SU-DHL-6 (cell line): ENCODE data around the gene TTC23.

Source experiments
- CTCF ChIP-seq: fragments of 200-600 bp; sonication (generic); IDR thresholded peaks from one replicate; pipeline ENCODE4 v1.5.1; 2017; ENCODE audit warnings: antibody characterized with exemption, mild to moderate bottlenecking, low read length, moderate library complexity; ENCODE audit not compliant: insufficient read depth, poor library complexity, severe bottlenecking
- EZH2phosphoT487 ChIP-seq: fragments of 200-600 bp; sonication (generic), shearing (Covaris generic); conservative IDR thresholded peaks from 2 replicates; pipeline ENCODE4 v1.6.1; 2018; ENCODE audit warnings: mild to moderate bottlenecking, antibody characterized with exemption, low read length, moderate library complexity, mixed read lengths

- TF ChIP-seq CTCF (no peak), EZH2phosphoT487 (no peak)
Measured at GRCh38 chr15:99096894-99097426, 152.4 kb downstream of the TTC23 start.
